Hepatocyte (in vitro differentiated cells): ENCODE results near the gene LEMD1.

ENCODE experiments used
- CTCF ChIP-seq: fragments of 200-600 bp; sonication (generic); IDR thresholded peaks from 2 replicates; pipeline ENCODE4 v1.5.1; 2016; ENCODE audit warnings: antibody characterized with exemption, mild to moderate bottlenecking; ENCODE audit not compliant: poor library complexity
- EZH2 ChIP-seq: fragments of 200-600 bp; sonication (generic); IDR thresholded peaks from 2 replicates; pipeline ENCODE4 v1.6.1; 2016; ENCODE audit warnings: antibody characterized with exemption, mild to moderate bottlenecking, borderline replicate concordance
- EZH2phosphoT487 ChIP-seq: fragments of 200-600 bp; sonication (generic); IDR thresholded peaks from one replicate; pipeline ENCODE4 v1.6.1; 2018; ENCODE audit warnings: antibody characterized with exemption, mild to moderate bottlenecking, low read depth, moderate library complexity; ENCODE audit not compliant: unreplicated experiment, severe bottlenecking

GRCh38 chr1:205373798-205374175 lies 48.1 kb downstream of the LEMD1 start:
- TF ChIP-seq CTCF (no peak), EZH2phosphoT487 (no peak), EZH2 (no peak)
